ENCODE measurements around the gene GPAT2.
"Not testable (repeated sequence)": the region's sequence is repeated elsewhere in the genome, so short reads cannot be mapped to it uniquely, and the experiment has no call there.

Gene GPAT2

DNA sequence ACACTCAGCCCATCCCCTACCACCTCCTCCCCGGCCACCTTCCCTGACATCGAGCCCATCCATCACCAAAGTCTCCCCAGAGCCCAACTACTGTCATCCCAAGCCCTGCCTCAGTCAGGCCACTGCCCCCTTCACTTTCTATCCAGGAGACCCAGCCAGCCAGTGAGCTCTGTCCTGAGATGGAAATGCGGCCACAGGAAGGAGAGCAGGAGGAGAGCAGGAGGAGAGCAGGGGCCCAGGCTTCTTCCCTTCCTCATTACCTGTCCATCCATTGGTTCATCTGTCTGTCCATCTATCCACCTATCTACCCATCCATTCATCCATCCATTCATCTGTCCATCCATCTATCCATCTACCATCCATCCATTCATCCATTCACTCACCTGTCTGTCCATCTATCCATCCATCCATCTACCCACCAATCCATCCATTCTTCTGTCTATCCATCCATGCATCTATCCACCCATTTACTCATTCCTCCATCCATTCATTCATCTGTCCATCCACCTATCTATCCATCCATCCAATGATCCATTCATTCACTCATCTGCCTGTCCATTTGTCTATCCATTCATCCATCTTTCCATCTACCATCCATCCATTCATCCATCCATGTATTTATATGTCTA, 29.4 kb upstream of the GPAT2 start:
- H3K4me1 ChIP-seq (ENCODE audit: control insufficient read depth, insufficient read depth, low read depth, low read length), result peaks cover 14% of the 10 kb centered on the region
- H3K27me3 ChIP-seq (ENCODE audit: control insufficient read depth in 1 of 2, insufficient read depth in 1 of 2, low read length in 2 of 2); H3K14ac ChIP-seq (ENCODE audit: low read length in 2 of 2); H3K36me3 ChIP-seq (ENCODE audit: control insufficient read depth in 1 of 2, insufficient read depth in 2 of 2, low read depth in 1 of 2, low read length in 2 of 2); H3K18ac ChIP-seq (ENCODE audit: low read depth in 1 of 2, low read length in 2 of 2); H3K4me3 ChIP-seq (ENCODE audit: insufficient read depth in 1 of 2, low read depth in 1 of 2, low read length in 2 of 2); DNase-seq; H2BK5ac ChIP-seq (ENCODE audit: low read depth, low read length, poor library complexity, severe bottlenecking); H2BK120ac ChIP-seq (ENCODE audit: low read depth, low read length); H3K4me2 ChIP-seq (ENCODE audit: low read length, poor library complexity, severe bottlenecking); H3K79me1 ChIP-seq (replicated peaks; ENCODE audit: low read length, poor library complexity, severe bottlenecking); H3K9me3 ChIP-seq (ENCODE audit: control insufficient read depth, low read length); H2AK5ac ChIP-seq (ENCODE audit: low read length, severe bottlenecking); H2AFZ ChIP-seq (ENCODE audit: low read depth, low read length); H2BK15ac ChIP-seq (ENCODE audit: low read depth, poor library complexity, severe bottlenecking); H3K4ac ChIP-seq (ENCODE audit: low read depth in 1 of 2, low read length in 2 of 2); H3K23ac ChIP-seq (ENCODE audit: low read length in 2 of 2); H4K8ac ChIP-seq (ENCODE audit: low read length); H4K91ac ChIP-seq (ENCODE audit: low read length); H2BK12ac ChIP-seq (ENCODE audit: low read length in 2 of 2); H3K9ac ChIP-seq (ENCODE audit: low read length); H3K27ac ChIP-seq (ENCODE audit: low read length, poor library complexity, severe bottlenecking): not testable (repeated sequence)
- WGBS, result 100% methylated on average over 1 of the region's 3 CpGs

DNA sequence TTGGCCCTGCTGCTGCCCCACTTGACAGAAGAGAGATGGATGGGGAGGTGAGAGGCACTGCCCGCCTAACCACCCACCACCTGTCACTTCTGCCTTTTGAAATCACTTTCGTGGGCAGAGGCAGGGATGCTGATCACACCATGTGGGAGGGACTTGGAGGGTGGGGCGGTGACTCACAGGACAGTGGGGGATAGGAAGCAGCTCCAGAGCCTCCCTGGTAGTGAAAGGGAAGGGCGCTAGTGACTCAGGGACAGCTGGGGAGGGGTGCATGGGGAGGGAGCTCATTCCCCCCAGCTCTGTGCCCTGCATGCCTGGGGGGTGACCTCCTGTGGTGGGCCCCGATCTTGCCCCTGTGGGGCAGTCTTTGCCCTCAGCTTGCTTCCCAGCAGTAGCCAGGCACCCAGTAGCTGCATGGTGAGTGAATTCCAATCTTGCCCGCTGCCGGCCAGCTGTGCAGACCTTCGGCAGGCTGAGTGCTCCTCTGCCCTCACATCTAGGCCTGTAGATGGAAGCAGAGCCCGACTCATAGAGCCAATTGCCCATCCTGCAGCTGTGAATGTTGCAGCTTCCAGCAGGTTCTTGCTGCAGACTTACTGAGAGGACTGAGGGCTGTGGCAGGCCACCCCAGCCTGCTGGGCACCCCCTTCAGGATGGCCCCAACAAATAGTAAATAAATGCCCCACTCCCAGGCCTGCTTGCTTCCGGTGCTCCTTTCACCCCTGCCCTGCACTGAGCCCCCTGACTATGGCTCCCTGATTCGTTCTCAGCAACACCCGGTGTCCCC, 28.6 kb upstream of the GPAT2 start:
- H2BK12ac ChIP-seq (ENCODE audit: low read length in 2 of 2); H3K27me3 ChIP-seq (ENCODE audit: control insufficient read depth in 1 of 2, insufficient read depth in 1 of 2, low read length in 2 of 2); H3K23ac ChIP-seq (ENCODE audit: low read length in 2 of 2); H2BK15ac ChIP-seq (ENCODE audit: low read depth, poor library complexity, severe bottlenecking); H3K9ac ChIP-seq (ENCODE audit: low read length); H2BK5ac ChIP-seq (ENCODE audit: low read depth, low read length, poor library complexity, severe bottlenecking); H3K14ac ChIP-seq (ENCODE audit: low read length in 2 of 2); H4K8ac ChIP-seq (ENCODE audit: low read length); H3K79me1 ChIP-seq (replicated peaks; ENCODE audit: low read length, poor library complexity, severe bottlenecking); H2AK5ac ChIP-seq (ENCODE audit: low read length, severe bottlenecking); H3K9me3 ChIP-seq (ENCODE audit: control insufficient read depth, low read length); H3K4me2 ChIP-seq (ENCODE audit: low read length, poor library complexity, severe bottlenecking); H2AFZ ChIP-seq (ENCODE audit: low read depth, low read length); H3K4me3 ChIP-seq (ENCODE audit: insufficient read depth in 1 of 2, low read depth in 1 of 2, low read length in 2 of 2); H3K4ac ChIP-seq (ENCODE audit: low read depth in 1 of 2, low read length in 2 of 2); H3K27ac ChIP-seq (ENCODE audit: low read length, poor library complexity, severe bottlenecking); H4K91ac ChIP-seq (ENCODE audit: low read length); H3K36me3 ChIP-seq (ENCODE audit: control insufficient read depth in 1 of 2, insufficient read depth in 2 of 2, low read depth in 1 of 2, low read length in 2 of 2); H2BK120ac ChIP-seq (ENCODE audit: low read depth, low read length): not testable (repeated sequence)
- H3K4me1 ChIP-seq (ENCODE audit: control insufficient read depth, insufficient read depth, low read depth, low read length), result peaks cover 14% of the 10 kb centered on the region
- WGBS, result 39% methylated on average over 8 of the region's 12 CpGs
- DNase-seq, result peak; percentile 88
- peak overlapping the region in 1 of 2 experiments; percentile 4 for H3K18ac ChIP-seq (ENCODE audit: low read depth in 1 of 2, low read length in 2 of 2)

- H3K4me3 ChIP-seq (ENCODE audit: insufficient read depth in 1 of 2, low read depth in 1 of 2, low read length in 2 of 2); DNase-seq; H3K23ac ChIP-seq (ENCODE audit: low read length in 2 of 2); H3K9ac ChIP-seq (ENCODE audit: low read length); H3K27ac ChIP-seq (ENCODE audit: low read length, poor library complexity, severe bottlenecking); H3K79me1 ChIP-seq (replicated peaks; ENCODE audit: low read length, poor library complexity, severe bottlenecking); H4K8ac ChIP-seq (ENCODE audit: low read length); H3K4ac ChIP-seq (ENCODE audit: low read depth in 1 of 2, low read length in 2 of 2); H3K36me3 ChIP-seq (ENCODE audit: control insufficient read depth in 1 of 2, insufficient read depth in 2 of 2, low read depth in 1 of 2, low read length in 2 of 2); H4K91ac ChIP-seq (ENCODE audit: low read length); H2BK12ac ChIP-seq (ENCODE audit: low read length in 2 of 2); H2AK5ac ChIP-seq (ENCODE audit: low read length, severe bottlenecking); H3K14ac ChIP-seq (ENCODE audit: low read length in 2 of 2); H3K4me1 ChIP-seq (ENCODE audit: control insufficient read depth, insufficient read depth, low read depth, low read length); H3K9me3 ChIP-seq (ENCODE audit: control insufficient read depth, low read length); H2BK15ac ChIP-seq (ENCODE audit: low read depth, poor library complexity, severe bottlenecking); H3K4me2 ChIP-seq (ENCODE audit: low read length, poor library complexity, severe bottlenecking); H2AFZ ChIP-seq (ENCODE audit: low read depth, low read length); H2BK120ac ChIP-seq (ENCODE audit: low read depth, low read length); H3K27me3 ChIP-seq (ENCODE audit: control insufficient read depth in 1 of 2, insufficient read depth in 1 of 2, low read length in 2 of 2); H2BK5ac ChIP-seq (ENCODE audit: low read depth, low read length, poor library complexity, severe bottlenecking): not testable (repeated sequence)
- 87% methylated on average over 3 of the region's 5 CpGs for WGBS
- peak overlapping the region in 1 of 2 experiments; percentile 57 for H3K18ac ChIP-seq (ENCODE audit: low read depth in 1 of 2, low read length in 2 of 2)
These were observed 27.8 kb upstream of the GPAT2 start for GRCh38 chr2:96062483-96062882.

GRCh38 chr2:96061901-96062300, 27.2 kb upstream of the GPAT2 start:
- H3K4me1 ChIP-seq (ENCODE audit: control insufficient read depth, insufficient read depth, low read depth, low read length); H3K18ac ChIP-seq (ENCODE audit: low read depth in 1 of 2, low read length in 2 of 2); H2AK5ac ChIP-seq (ENCODE audit: low read length, severe bottlenecking); H3K4me3 ChIP-seq (ENCODE audit: insufficient read depth in 1 of 2, low read depth in 1 of 2, low read length in 2 of 2); H2BK120ac ChIP-seq (ENCODE audit: low read depth, low read length); H4K91ac ChIP-seq (ENCODE audit: low read length); H3K79me1 ChIP-seq (replicated peaks; ENCODE audit: low read length, poor library complexity, severe bottlenecking); H3K23ac ChIP-seq (ENCODE audit: low read length in 2 of 2); H4K8ac ChIP-seq (ENCODE audit: low read length); H3K14ac ChIP-seq (ENCODE audit: low read length in 2 of 2); H2AFZ ChIP-seq (ENCODE audit: low read depth, low read length); H3K36me3 ChIP-seq (ENCODE audit: control insufficient read depth in 1 of 2, insufficient read depth in 2 of 2, low read depth in 1 of 2, low read length in 2 of 2); H3K9ac ChIP-seq (ENCODE audit: low read length); H2BK5ac ChIP-seq (ENCODE audit: low read depth, low read length, poor library complexity, severe bottlenecking); H3K4me2 ChIP-seq (ENCODE audit: low read length, poor library complexity, severe bottlenecking); H2BK12ac ChIP-seq (ENCODE audit: low read length in 2 of 2); DNase-seq; H3K9me3 ChIP-seq (ENCODE audit: control insufficient read depth, low read length); H2BK15ac ChIP-seq (ENCODE audit: low read depth, poor library complexity, severe bottlenecking); H3K4ac ChIP-seq (ENCODE audit: low read depth in 1 of 2, low read length in 2 of 2); H3K27me3 ChIP-seq (ENCODE audit: control insufficient read depth in 1 of 2, insufficient read depth in 1 of 2, low read length in 2 of 2); H3K27ac ChIP-seq (ENCODE audit: low read length, poor library complexity, severe bottlenecking): not testable (repeated sequence)
- WGBS, result 93% methylated on average over 9 of the region's 9 CpGs
